Measurements from ENCODE around the gene IL1R2. TPM values are rescaled to one million over a fixed set of nuclear protein-coding genes. Genes with fewer than 3 reads are reported as not detected.
A peak's percentile ranks its signal among the peaks of the same experiment; 100 is the strongest.

The IL1R2 gene
- total and polyA plus RNA-seq, 2 experiments from 2014 or later, result not detected

- TF ChIP-seq CTCF (conservative IDR thresholded peaks at IDR 0.05; ENCODE audit: low read depth in 2 of 2), result no peak
These were observed 14.9 kb upstream of the IL1R2 start (continued) for GRCh38 chr2:101976891-101977290.

- ATAC-seq (no peak), DNase-seq (ENCODE audit: low spot score) (no peak)
- H3K9me3 Mint-ChIP-seq, result no peaks in the 10 kb centered on the region
- H3K27me3 ChIP-seq (ENCODE audit: insufficient read depth), result no peaks in the 10 kb centered on the region
- H3K27ac Mint-ChIP-seq, result no peak overlapping the region
- TF ChIP-seq CTCF (conservative IDR thresholded peaks at IDR 0.05; ENCODE audit: low read depth in 2 of 2) (no peak), JUNB (IDR thresholded peaks at IDR 0.05; ENCODE audit: unreplicated experiment) (no peak), POLR2AphosphoS5 (IDR thresholded peaks at IDR 0.05; ENCODE audit: low read depth) (no peak), STAT1 (IDR thresholded peaks at IDR 0.05; ENCODE audit: unreplicated experiment) (no peak), ZNF331 (CRISPR knock-in tag; IDR thresholded peaks at IDR 0.05; ENCODE audit: low read depth) (no peak), ZNF462 (CRISPR knock-in tag; IDR thresholded peaks at IDR 0.05) (no peak), ZNF114 (CRISPR knock-in tag; IDR thresholded peaks at IDR 0.05) (no peak)
- peaks cover 13% of the 10 kb centered on the region for H3K4me1 Mint-ChIP-seq
- no peaks in the 10 kb centered on the region for H3K79me2 ChIP-seq (replicated peaks; ENCODE audit: insufficient read depth)
- no peak overlapping the region for H3K4me3 ChIP-seq
- H3K36me3 Mint-ChIP-seq (ENCODE audit: low read depth), result no peaks in the 10 kb centered on the region
- no peak overlapping the region for H3K27ac ChIP-seq (ENCODE audit: low read depth)
- H3K36me3 ChIP-seq (ENCODE audit: insufficient read depth), result no peaks in the 10 kb centered on the region
- H3K9me2 ChIP-seq (ENCODE audit: insufficient read depth), result 0 out of 2 replicates have a peak, but pooled peaks cover 4% of the 10 kb centered on the region
- H3F3A ChIP-seq (replicated peaks; ENCODE audit: low read depth), result no peaks in the 10 kb centered on the region
- no peak overlapping the region for H3K4me2 ChIP-seq
- no peaks in the 10 kb centered on the region for H3K4me1 ChIP-seq (ENCODE audit: insufficient read depth)
- H3K27me3 Mint-ChIP-seq (ENCODE audit: insufficient read depth, low read depth, poor library complexity), result peaks cover 2% of the 10 kb centered on the region
- no peaks in the 10 kb centered on the region for H4K20me1 ChIP-seq (replicated peaks; ENCODE audit: insufficient read depth)
- H2AFZ ChIP-seq, result 0 out of 2 replicates have a peak overlapping the region, but pooled peaks have one; percentile 47
- H3K4me3 Mint-ChIP-seq, result no peak overlapping the region
These were observed 11.4 kb upstream of the IL1R2 start for GRCh38 chr2:101980368-101980767.

Measured in GM23338 (cell line).